Left lung (tissue), 10 donors: ENCODE measurements around the gene LAMA3. TPM values are rescaled to one million over a fixed set of nuclear protein-coding genes. Genes with fewer than 3 reads are reported as not detected.

Experiments
- ATAC-seq: fragments of 200-7000 bp; cut with Tn5 transposase; one replicate; pipeline ENCODE4 v1.9.1; 2020; ENCODE audit warnings: moderate library complexity
- DNase-seq, 4 donors: peaks; one replicate each; pipeline ENCODE4 v3.0.0-alpha.2; 2013 to 2020
- H3K27ac ChIP-seq, 2 donors: fragments of 200-600 bp; sonication (generic) in 1 of 2; one replicate each; pipeline versions ENCODE4 v1.5.0 to v1.8.0; 2020 to 2021
- H3K27me3 ChIP-seq, 2 donors: fragments of 200-600 bp; sonication (generic) in 1 of 2; one replicate each; pipeline versions ENCODE4 v1.5.0 to v1.8.0; 2020 to 2021
- H3K36me3 ChIP-seq, 2 donors: fragments of 200-600 bp; sonication (generic) in 1 of 2; one replicate each; pipeline versions ENCODE4 v1.5.0 to v1.8.0; 2020 to 2021
- H3K4me1 ChIP-seq, 2 donors: fragments of 200-600 bp; one replicate each; pipeline ENCODE4 v1.8.0; 2021
- H3K4me3 ChIP-seq, 2 donors: fragments of 200-600 bp; sonication (generic) in 1 of 2; one replicate each; pipeline versions ENCODE4 v1.5.0 to v1.8.0; 2020 to 2021; ENCODE audit warnings: mild to moderate bottlenecking in 1 of 2
- H3K9me3 ChIP-seq, 2 donors: fragments of 200-600 bp; sonication (generic) in 1 of 2; one replicate each; pipeline versions ENCODE4 v1.5.0 to v1.8.0; 2020 to 2021
- intact Hi-C, 2 donors: fragments of 100-400 bp; cut with DNase I; formaldehyde crosslinking; loops; one replicate each; pipeline versions ENCODE4 v1.11.2 to v1.14.2; 2022
- polyA plus RNA-seq, 6 donors: library from polyadenylated mRNA; unstranded; fragments of 120-200 nt; gene quantifications; one replicate each; pipeline ENCODE4 v1.2.1, GENCODE V29; 2013; ENCODE audit not compliant: insufficient read length in 6 of 6
- total RNA-seq, 2 donors: library from RNA; stranded (reverse); fragmentation: NEBNext Ultra II Directional; extraction: Animal tissue kit (Norgen Biotek cat#: 25700); gene quantifications; one replicate each; pipeline ENCODE4 v1.2.1, GENCODE V29; 2021
- TF ChIP-seq, protein P1 (sequence below), 2 donors: fragments of 200-600 bp; sonication (generic) in 1 of 2; IDR thresholded peaks; one replicate each; pipeline versions ENCODE4 v1.5.0 to v1.8.0; 2021; ENCODE audit warnings: antibody characterized with exemption in 2 of 2
- donor health status: DM: no; HTN: yes; CAD: no.
- donor health status: DM: no; HTN: no; CAD: no.

LAMA3 gene
- total and polyA plus RNA-seq, 8 donors = 42.8 to 207 (median 140) TPM

DNA sequence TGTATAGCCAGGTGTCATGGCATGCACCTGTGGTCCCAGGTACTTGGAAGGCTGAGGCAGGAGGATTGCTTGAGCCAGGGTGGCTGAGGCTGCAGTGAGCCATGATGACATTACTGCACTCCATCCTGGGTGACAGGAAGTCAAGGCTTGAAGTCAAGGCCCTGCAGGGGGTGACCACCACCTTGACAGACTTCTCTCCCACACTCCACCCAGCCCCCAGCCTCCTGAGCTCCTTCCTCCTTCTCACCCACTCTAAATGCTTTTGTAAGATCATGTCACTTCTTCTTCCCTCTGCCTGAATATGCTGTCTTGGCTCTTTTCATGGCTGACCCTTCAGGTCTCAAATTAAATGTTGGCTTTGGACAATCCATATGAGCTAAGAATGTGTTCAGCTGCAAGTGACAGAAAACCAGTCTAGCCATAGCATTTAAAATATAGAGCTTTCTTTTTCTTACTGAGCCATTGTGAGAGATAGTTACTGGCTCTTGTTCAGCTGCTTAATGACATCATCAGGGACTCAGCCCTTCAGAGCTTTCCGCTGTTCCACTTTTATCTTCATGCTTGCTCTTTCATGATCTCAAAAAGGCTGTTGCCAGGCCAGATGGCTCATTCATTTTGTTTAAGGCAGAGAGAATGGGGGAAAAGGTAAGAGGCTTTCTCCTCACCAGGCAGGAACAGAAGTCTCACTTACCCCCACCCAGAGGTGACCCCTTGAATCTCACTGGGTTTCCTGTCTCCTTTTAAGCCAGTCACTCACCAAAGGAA is 288.6 kb downstream of the LAMA3 start:
- intact Hi-C loops = no loop called here
- no peaks in the 10 kb centered on the region for H3K4me1 ChIP-seq

DNA sequence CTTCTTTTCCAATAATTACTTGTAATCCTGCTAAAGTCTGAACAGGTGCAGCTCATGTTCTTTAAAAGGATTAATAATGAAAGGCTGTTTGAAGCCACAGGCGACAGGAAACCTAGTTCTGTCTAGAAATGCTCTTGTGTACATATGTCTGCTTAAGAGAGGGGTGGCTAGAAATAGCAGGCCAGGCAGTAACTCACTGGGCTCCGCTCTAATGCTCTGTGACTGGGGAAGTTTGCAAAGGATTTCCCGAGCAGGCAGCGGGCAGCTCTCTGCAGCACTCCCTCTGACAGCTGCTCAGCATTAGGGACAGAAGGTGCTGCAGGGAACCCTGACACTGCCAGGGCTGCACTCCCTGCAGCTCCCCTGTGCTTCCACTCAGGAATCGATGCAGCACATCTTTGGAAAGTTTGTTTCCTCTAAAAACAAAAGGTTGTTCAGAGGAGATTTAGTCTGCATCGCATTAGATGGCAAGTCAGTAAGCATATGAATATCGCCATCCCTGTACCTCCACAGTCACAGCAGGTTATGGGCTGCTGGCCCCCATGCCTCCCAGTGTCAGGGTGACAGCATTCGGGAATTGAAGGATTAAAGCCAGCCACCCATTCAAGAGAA is 292.2 kb downstream of the LAMA3 start:
- Histone ChIP-seq H3K27me3 (no peaks in the 10 kb centered on the region), H3K36me3 (no peaks in the 10 kb centered on the region), H3K4me1 (no peaks in the 10 kb centered on the region), H3K4me3 (no peak overlapping the region), H3K27ac (no peak overlapping the region), H3K9me3 (no peaks in the 10 kb centered on the region)
- TF ChIP-seq, protein P1, sequence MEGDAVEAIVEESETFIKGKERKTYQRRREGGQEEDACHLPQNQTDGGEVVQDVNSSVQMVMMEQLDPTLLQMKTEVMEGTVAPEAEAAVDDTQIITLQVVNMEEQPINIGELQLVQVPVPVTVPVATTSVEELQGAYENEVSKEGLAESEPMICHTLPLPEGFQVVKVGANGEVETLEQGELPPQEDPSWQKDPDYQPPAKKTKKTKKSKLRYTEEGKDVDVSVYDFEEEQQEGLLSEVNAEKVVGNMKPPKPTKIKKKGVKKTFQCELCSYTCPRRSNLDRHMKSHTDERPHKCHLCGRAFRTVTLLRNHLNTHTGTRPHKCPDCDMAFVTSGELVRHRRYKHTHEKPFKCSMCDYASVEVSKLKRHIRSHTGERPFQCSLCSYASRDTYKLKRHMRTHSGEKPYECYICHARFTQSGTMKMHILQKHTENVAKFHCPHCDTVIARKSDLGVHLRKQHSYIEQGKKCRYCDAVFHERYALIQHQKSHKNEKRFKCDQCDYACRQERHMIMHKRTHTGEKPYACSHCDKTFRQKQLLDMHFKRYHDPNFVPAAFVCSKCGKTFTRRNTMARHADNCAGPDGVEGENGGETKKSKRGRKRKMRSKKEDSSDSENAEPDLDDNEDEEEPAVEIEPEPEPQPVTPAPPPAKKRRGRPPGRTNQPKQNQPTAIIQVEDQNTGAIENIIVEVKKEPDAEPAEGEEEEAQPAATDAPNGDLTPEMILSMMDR (IDR thresholded peaks at IDR 0.05) = no peak
- intact Hi-C loops = no loop called here
- DNase-seq = no peak
- ATAC-seq = no peak

More for the DNA sequence above, 288.6 kb downstream of the LAMA3 start:
- TF ChIP-seq, protein P1 (IDR thresholded peaks at IDR 0.05) = no peak
- ATAC-seq (peak; percentile 29), DNase-seq (no peak)
- Histone ChIP-seq H3K27ac (no peak overlapping the region), H3K9me3 (no peaks in the 10 kb centered on the region), H3K36me3 (no peaks in the 10 kb centered on the region), H3K4me3 (no peak overlapping the region), H3K27me3 (no peaks in the 10 kb centered on the region)

DNA sequence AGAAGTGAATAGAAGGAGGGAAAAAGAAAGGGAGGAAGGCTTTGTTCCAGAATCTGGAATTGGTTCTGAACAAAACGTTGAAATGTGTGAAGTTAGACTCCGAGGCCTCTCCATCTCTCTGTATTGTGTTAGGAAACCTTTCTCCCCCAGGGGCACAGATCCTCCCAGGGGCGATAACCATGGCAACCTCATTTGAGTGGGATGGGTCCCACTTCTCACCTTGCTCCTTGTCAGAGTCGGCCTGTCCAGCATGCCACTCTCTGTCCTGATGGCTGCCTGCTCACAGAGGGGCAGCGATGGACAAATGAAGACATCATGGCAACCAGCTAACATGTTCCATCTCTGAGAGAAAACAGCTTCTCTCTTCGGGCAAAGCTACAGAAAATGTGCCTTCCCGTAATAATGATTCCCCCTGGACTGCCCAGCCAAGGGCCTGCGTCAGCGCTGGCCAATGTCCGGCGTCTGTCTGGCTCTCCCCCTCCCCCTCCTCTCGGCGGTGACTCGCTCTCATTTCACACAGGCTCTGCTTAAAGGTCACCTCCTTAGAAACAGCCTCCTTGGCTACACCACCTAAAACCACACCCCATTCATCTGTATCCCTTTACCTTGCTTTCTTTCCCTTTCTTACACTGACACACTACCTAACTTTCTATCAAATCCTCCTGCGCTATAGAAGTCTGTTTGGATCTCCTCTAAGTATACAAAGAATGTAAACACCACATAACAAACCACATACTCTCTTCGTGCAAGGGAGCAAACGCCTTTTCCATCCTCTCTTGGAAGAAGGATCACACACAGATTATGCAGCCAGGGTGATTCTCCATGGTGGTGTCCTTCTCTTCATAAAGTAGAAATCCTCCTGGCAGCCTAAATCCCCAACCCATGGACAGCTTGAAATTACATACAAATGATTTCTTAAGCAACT is 293.2 kb downstream of the LAMA3 start:
- TF ChIP-seq, protein P1 (IDR thresholded peaks at IDR 0.05) = no peak
- H3K9me3 ChIP-seq = no peaks in the 10 kb centered on the region
- no peaks in the 10 kb centered on the region for H3K4me1 ChIP-seq
- ATAC-seq = peak; percentile 78
- peak overlapping the region in 1 of 2 donors; percentile 40 for H3K27ac ChIP-seq
- H3K4me3 ChIP-seq = no peak overlapping the region
- peak in 3 of 4 donors; percentile 54 to 75 (median 58) for DNase-seq
- no peaks in the 10 kb centered on the region for H3K27me3 ChIP-seq
- intact Hi-C loops = no loop called here
- H3K36me3 ChIP-seq = no peaks in the 10 kb centered on the region

DNA sequence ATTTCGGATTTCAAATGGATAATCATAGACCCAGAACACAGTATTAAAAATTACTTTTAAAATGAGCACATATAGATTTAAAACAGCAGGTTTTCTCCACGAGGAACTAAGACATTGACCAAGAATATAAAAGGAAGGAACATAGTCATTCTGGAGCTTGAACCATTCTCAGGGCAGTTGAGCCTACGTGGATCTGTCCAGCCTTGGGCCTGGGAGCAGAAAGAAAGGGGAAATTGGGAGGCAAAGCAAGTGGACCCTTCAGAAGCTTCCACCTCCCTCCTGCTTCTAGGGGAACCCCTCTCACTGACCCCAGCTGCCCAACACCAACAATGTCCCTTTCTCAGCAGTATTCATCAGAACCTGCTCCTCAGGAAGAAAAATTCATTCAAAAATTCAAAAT is 293.9 kb downstream of the LAMA3 start:
- TF ChIP-seq, protein P1 (IDR thresholded peaks at IDR 0.05) = no peak
- no peaks in the 10 kb centered on the region for H3K4me1 ChIP-seq
- H3K27ac ChIP-seq = peak overlapping the region in 1 of 2 donors; percentile 40
- DNase-seq = no peak
- no peak overlapping the region for H3K4me3 ChIP-seq
- no peaks in the 10 kb centered on the region for H3K9me3 ChIP-seq
- H3K36me3 ChIP-seq = no peaks in the 10 kb centered on the region
- H3K27me3 ChIP-seq = no peaks in the 10 kb centered on the region
- intact Hi-C loops = no loop called here
- no peak for ATAC-seq
